Heart right ventricle (tissue), 16 donors: Measurements from ENCODE around the gene FHIT. TPM values are rescaled to one million over a fixed set of nuclear protein-coding genes. Genes with fewer than 3 reads are reported as not detected.

Experiments used
- ATAC-seq, 8 donors: fragments of 200-7000 bp; cut with Tn5 transposase; one replicate each; pipeline ENCODE4 v1.9.1; 2020; ENCODE audit warnings: mild to moderate bottlenecking in 8 of 8, moderate library complexity in 8 of 8, moderate number of reproducible peaks in 1 of 8
- DNase-seq, 2 donors: peaks; one replicate each; pipeline ENCODE4 v3.0.0-alpha.2; 2020
- H3K27ac ChIP-seq, 10 donors: fragments of 200-600 bp; sonication (generic) in 2 of 10; one replicate each; pipeline versions ENCODE4 v1.5.0 to v1.8.0; 2020 to 2022; ENCODE audit warnings: mild to moderate bottlenecking in 3 of 10
- H3K27me3 ChIP-seq, 7 donors: fragments of 200-600 bp; one replicate each; pipeline ENCODE4 v1.8.0; 2021 to 2022; ENCODE audit warnings: mild to moderate bottlenecking in 2 of 7
- H3K36me3 ChIP-seq, 9 donors: fragments of 200-600 bp; sonication (generic) in 1 of 9; one replicate each; pipeline versions ENCODE4 v1.5.0 to v1.8.0; 2020 to 2022; ENCODE audit warnings: mild to moderate bottlenecking in 2 of 9
- H3K4me1 ChIP-seq, 9 donors: fragments of 200-600 bp; sonication (generic) in 1 of 9; one replicate each; pipeline versions ENCODE4 v1.5.0 to v1.8.0; 2020 to 2022; ENCODE audit warnings: mild to moderate bottlenecking in 4 of 9
- H3K4me3 ChIP-seq, 10 donors: fragments of 200-600 bp; sonication (generic) in 2 of 10; one replicate each; pipeline versions ENCODE4 v1.5.0 to v1.8.0; 2020 to 2022; ENCODE audit warnings: mild to moderate bottlenecking in 7 of 10, moderate library complexity in 2 of 10
- H3K9me3 ChIP-seq, 11 donors: fragments of 200-600 bp in 10 of 11; sonication (generic) in 2 of 11; one replicate each; pipeline versions ENCODE4 v1.5.0 to v1.8.0; 2013 to 2022; ENCODE audit warnings: mild to moderate bottlenecking in 2 of 11, control low read depth in 1 of 11, moderate library complexity in 1 of 11
- WGBS, 2 donors: extraction: QIAGEN DNeasy Blood & Tissue Kit; methylation state at CpG; one replicate each; pipeline ENCODE4 v1.1.7; 2013; ENCODE audit warnings: inconsistent platforms in 1 of 2; 5-methylcytosine and 5-hydroxymethylcytosine counted together
- intact Hi-C, 10 donors: fragments of 100-400 bp; cut with DNase I; formaldehyde crosslinking; loops; one replicate each; pipeline versions ENCODE4 v1.11.1 to v1.14.2; 2022
- polyA plus RNA-seq, 2 donors: library from polyadenylated mRNA; stranded (reverse); fragments of 200-250 nt; gene quantifications; one replicate each; pipeline ENCODE4 v1.2.3, GENCODE V29; 2013
- total RNA-seq, 10 donors: library from RNA; stranded (reverse); fragmentation: NEBNext Ultra II Directional in 3 of 10; extraction: Animal tissue kit (Norgen Biotek cat#: 25700) in 3 of 10; gene quantifications; one replicate each; pipeline versions ENCODE4 v1.2.1 to v1.2.4, GENCODE V29; 2021 to 2023
- TF ChIP-seq, protein P1 (sequence below), 9 donors: fragments of 200-600 bp; sonication (generic) in 2 of 9; IDR thresholded peaks; one replicate each; pipeline versions ENCODE4 v1.5.0 to v1.8.0; 2021 to 2022; ENCODE audit warnings: antibody characterized with exemption in 9 of 9, mild to moderate bottlenecking in 5 of 9, moderate library complexity in 1 of 9
- donor health status: Arrhythmogenic right ventricular cardiomyopathy.
- donor health status: ischemic (EF 13 %, LVEDD 7.1; RV severe dilation, severe dysfunction).
- donor health status: healthy with polysubstance abuse.
- donor health status: DM: no; HTN: yes; CAD: no.
- donor health status: DM: no; HTN: no; CAD: no.
- donor health status: ischemic (EF 25% LVEDD 6.9; RV normal size, moderate dysfunction).
- donor health status: ischemic (EF 25% LVEDD 5.7; RV mildly dilated, moderate dysfunction).
- donor health status: healthy.
- donor health status: DM: yes; HTN: yes; CAD: no.
- donor health status: Ischemic cardiomyopathy.
- donor health status: ischemic (EF 35%, LVEDD 5.7; RV mildly dilated, moderate dysfunction).
- donor health status: nonischemic (EF 11% LVEDD 7.7; RV severe dilation, severe dysfunction).
- donor health status: DM: yes; HTN: yes; CAD: no.
- donor health status: PGD.
- donor health status: ischemic (EF 29% LVEDD 5.4; RV normal size, mild dysfunction).
- donor health status: nonischemic (EF 23%, LVEDD 6.1; RV moderate dilation, normal function).

The FHIT gene
- total and polyA plus RNA-seq, 12 donors: 4.7 to 25.5 (median 18.3) TPM

DNA sequence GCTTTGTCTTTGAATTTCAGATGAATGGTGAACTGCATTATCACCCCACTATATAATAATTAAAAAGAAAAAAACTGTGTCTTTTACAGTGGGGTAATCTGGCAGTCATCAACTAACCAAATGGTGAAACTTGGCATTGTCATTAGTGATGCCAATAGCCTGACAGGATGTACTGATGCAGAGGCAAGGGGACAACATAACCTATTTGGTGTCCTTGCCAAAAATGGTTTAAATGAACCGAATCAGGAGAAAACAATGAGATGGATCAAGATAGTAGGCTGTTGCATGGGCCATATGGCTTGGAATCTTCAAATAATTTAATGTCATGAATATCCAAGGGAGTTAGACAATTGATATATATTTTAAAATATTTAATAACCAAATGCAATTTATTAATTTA, 738.7 kb downstream of the FHIT start:
- ATAC-seq: no peak
- intact Hi-C loops: no loop called here
- H3K27ac ChIP-seq: no peak overlapping the region
- DNase-seq: no peak
- WGBS, 2 donors: 73 to 83% methylated on average over 1 of the region's 1 CpG
- H3K36me3 ChIP-seq: no peaks in the 10 kb centered on the region
- TF ChIP-seq, protein P1, sequence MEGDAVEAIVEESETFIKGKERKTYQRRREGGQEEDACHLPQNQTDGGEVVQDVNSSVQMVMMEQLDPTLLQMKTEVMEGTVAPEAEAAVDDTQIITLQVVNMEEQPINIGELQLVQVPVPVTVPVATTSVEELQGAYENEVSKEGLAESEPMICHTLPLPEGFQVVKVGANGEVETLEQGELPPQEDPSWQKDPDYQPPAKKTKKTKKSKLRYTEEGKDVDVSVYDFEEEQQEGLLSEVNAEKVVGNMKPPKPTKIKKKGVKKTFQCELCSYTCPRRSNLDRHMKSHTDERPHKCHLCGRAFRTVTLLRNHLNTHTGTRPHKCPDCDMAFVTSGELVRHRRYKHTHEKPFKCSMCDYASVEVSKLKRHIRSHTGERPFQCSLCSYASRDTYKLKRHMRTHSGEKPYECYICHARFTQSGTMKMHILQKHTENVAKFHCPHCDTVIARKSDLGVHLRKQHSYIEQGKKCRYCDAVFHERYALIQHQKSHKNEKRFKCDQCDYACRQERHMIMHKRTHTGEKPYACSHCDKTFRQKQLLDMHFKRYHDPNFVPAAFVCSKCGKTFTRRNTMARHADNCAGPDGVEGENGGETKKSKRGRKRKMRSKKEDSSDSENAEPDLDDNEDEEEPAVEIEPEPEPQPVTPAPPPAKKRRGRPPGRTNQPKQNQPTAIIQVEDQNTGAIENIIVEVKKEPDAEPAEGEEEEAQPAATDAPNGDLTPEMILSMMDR (IDR thresholded peaks at IDR 0.05): no peak
- H3K9me3 ChIP-seq: peaks cover 0 to 20% (median 0%) of the 10 kb centered on the region in 11 donors
- no peaks in the 10 kb centered on the region for H3K27me3 ChIP-seq
- no peak overlapping the region for H3K4me3 ChIP-seq
- peaks cover 0 to 6% (median 0%) of the 10 kb centered on the region in 9 donors for H3K4me1 ChIP-seq

DNA sequence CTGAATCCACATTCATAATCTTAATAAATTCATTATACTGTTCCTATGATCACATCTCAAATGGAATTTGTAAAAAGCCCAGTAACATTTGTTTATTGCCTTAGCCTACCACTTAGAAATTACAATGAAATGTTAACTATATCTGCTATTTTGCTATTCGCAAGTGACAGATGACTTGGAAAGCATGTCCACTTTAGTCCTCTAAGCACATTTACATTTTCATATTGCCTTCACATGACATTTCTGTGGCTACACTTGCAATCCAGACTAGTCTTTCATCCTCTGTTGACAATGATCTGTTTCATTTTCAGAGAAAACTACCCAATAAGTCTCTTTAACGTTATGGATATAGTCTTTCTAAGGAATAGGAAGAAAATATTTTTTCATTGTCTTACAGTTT, 741.8 kb downstream of the FHIT start:
- Histone ChIP-seq H3K4me3 (no peak overlapping the region), H3K27me3 (no peaks in the 10 kb centered on the region), H3K27ac (no peak overlapping the region), H3K9me3 (peaks cover 0 to 20% (median 0%) of the 10 kb centered on the region in 11 donors), H3K36me3 (no peaks in the 10 kb centered on the region), H3K4me1 (no peaks in the 10 kb centered on the region)
- 89 to 92% methylated on average over 2 of the region's 2 CpGs for WGBS, 2 donors
- no peak for DNase-seq
- TF ChIP-seq, protein P1 (IDR thresholded peaks at IDR 0.05): no peak
- intact Hi-C loops: no loop called here
- no peak for ATAC-seq

DNA sequence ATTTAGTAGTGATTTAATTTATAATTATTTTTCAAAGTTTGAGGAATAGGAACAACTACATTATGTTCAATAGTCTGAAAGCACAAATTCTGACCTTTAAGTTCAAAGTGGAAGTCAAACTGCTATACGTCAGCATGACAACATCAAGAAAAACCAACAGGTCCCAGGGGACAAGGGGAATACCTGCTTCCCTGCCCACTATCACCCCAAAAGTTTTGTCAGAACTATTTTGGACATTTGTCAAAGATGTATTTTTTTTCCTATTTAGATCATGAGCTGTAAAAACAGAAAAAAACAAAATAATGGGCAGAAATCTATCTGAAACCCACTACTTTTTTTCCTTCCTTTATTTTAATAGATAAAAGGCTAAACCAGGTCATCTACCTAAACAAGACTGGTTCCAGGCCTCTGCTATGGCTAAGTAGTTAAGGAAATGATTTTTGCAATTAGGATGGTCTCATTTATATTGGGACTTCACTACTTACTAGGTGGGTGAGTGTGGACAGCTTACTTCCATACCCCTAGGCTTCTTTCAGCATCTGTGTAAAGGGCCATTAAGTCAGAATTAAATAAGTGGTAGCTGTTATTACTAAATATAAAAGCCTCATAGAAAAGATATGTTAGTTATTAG, 746.3 kb downstream of the FHIT start:
- TF ChIP-seq, protein P1 (IDR thresholded peaks at IDR 0.05): no peak
- ATAC-seq: no peak
- Histone ChIP-seq H3K36me3 (no peaks in the 10 kb centered on the region), H3K27me3 (no peaks in the 10 kb centered on the region), H3K27ac (no peak overlapping the region), H3K4me1 (no peaks in the 10 kb centered on the region), H3K4me3 (no peak overlapping the region), H3K9me3 (no peaks in the 10 kb centered on the region)
- intact Hi-C loops: no loop called here
- DNase-seq: no peak
- WGBS, 2 donors: 85 to 90% methylated on average over 1 of the region's 1 CpG

DNA sequence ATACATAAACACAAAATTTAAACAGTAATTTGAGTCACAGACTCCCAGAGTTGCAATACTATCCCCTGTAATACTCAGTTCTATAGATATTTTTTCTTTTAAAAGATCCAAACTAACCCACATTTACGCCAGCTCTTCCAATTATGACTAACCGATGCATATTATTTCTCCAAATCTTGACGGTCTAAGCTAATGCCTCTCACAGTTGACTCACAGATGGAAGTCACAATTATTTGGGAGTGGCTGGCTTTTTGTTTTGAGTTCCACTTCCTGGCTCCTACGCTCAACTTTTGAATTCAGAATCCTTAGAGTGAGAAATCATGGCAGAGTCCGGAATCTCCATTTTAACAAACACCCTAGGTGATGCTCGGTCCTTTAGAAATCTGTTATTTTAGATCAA, 749.9 kb downstream of the FHIT start:
- H3K4me1 ChIP-seq: no peaks in the 10 kb centered on the region
- ATAC-seq (no peak), DNase-seq (no peak)
- no peaks in the 10 kb centered on the region for H3K27me3 ChIP-seq
- no peaks in the 10 kb centered on the region for H3K9me3 ChIP-seq
- H3K27ac ChIP-seq: no peak overlapping the region
- H3K4me3 ChIP-seq: no peak overlapping the region
- TF ChIP-seq, protein P1 (IDR thresholded peaks at IDR 0.05): no peak
- intact Hi-C loops: no loop called here
- 87 to 96% methylated on average over 6 of the region's 6 CpGs for WGBS, 2 donors
- no peaks in the 10 kb centered on the region for H3K36me3 ChIP-seq
